ENCODE results near the gene YIPF1.

GRCh38 chr1:53860967-53861411 lies 28.6 kb downstream of the YIPF1 start:
- TF ChIP-seq GATA3 (IDR thresholded peaks at IDR 0.05; ENCODE audit: low read depth, low read length) (no peak), GATA2 (IDR thresholded peaks at IDR 0.05; ENCODE audit: low read depth, low read length) (no peak)

Measured in SH-SY5Y (cell line).